GM18519 (cell line): ENCODE results near the gene PAX2.
"Not testable (repeated sequence)": the region's sequence is repeated elsewhere in the genome, so short reads cannot be mapped to it uniquely, and the experiment has no call there.

ENCODE experiments used
- ATAC-seq: cut with Tn5 transposase; IDR thresholded peaks from one replicate; pipeline ENCODE4 v1.9.1; 2021; ENCODE audit warnings: mild to moderate bottlenecking, moderate library complexity; ENCODE audit not compliant: unreplicated experiment, low FRiP score

The PAX2 gene

GRCh38 chr10:100744987-100745881 is at the start of gene PAX2:
TSS of gene PAX2 (plus strand) at chr10:100745582. CDS start at chr10:100746261, 679 bp downstream.
- ATAC-seq, result no peak

- ATAC-seq, result no peak
Measured at GRCh38 chr10:100696477-100696901, 48.9 kb upstream of the PAX2 start.

- ATAC-seq, result no peak
Measured at GRCh38 chr10:100697070-100697469, 48.3 kb upstream of the PAX2 start.

GRCh38 chr10:100697631-100698030 is 47.8 kb upstream of the PAX2 start:
- no peak for ATAC-seq

- not testable (repeated sequence) for ATAC-seq
Measured at GRCh38 chr10:100701704-100702103, 43.7 kb upstream of the PAX2 start.

- no peak for ATAC-seq
Measured at GRCh38 chr10:100705139-100705538, 40.2 kb upstream of the PAX2 start.

GRCh38 chr10:100707261-100707848 is 38.0 kb upstream of the PAX2 start:
- ATAC-seq, result no peak

GRCh38 chr10:100709146-100710082 is 36.0 kb upstream of the PAX2 start:
- no peak for ATAC-seq

- no peak for ATAC-seq
Measured at GRCh38 chr10:100710151-100710871, 35.1 kb upstream of the PAX2 start.

GRCh38 chr10:100713049-100713858 is 32.1 kb upstream of the PAX2 start:
- no peak for ATAC-seq

- ATAC-seq, result no peak
Measured at GRCh38 chr10:100713859-100714565, 31.4 kb upstream of the PAX2 start.

- no peak for ATAC-seq
Measured at GRCh38 chr10:100714566-100714950, 30.8 kb upstream of the PAX2 start.

GRCh38 chr10:100715101-100715444 is 30.3 kb upstream of the PAX2 start:
- ATAC-seq, result no peak

GRCh38 chr10:100715445-100716385 is 29.7 kb upstream of the PAX2 start:
- no peak for ATAC-seq

- ATAC-seq, result no peak
Measured at GRCh38 chr10:100717166-100717565, 28.2 kb upstream of the PAX2 start.

GRCh38 chr10:100718197-100718742 is 27.1 kb upstream of the PAX2 start:
- ATAC-seq, result no peak

GRCh38 chr10:100723180-100723579 is 22.2 kb upstream of the PAX2 start:
- no peak for ATAC-seq
